SW480 (cell line): ENCODE results near the gene AK4.
"Not testable (repeated sequence)": the region's sequence is repeated elsewhere in the genome, so short reads cannot be mapped to it uniquely, and the experiment has no call there.

ENCODE experiments used
- DNase-seq: peaks from one replicate; pipeline ENCODE4 v3.0.0-alpha.2; 2016; ENCODE audit warnings: low spot score

Gene AK4

GRCh38 chr1:65214340-65215027 lies 66.5 kb downstream of the AK4 start:
- DNase-seq: no peak

GRCh38 chr1:65216989-65217388 lies 69.0 kb downstream of the AK4 start:
- DNase-seq: no peak

GRCh38 chr1:65221638-65222339 lies 73.8 kb downstream of the AK4 start:
- DNase-seq: no peak

- DNase-seq: no peak
These were observed 74.4 kb downstream of the AK4 start for GRCh38 chr1:65222340-65222940.

GRCh38 chr1:65224681-65225091 lies 76.7 kb downstream of the AK4 start:
- no peak for DNase-seq

- no peak for DNase-seq
These were observed 77.2 kb downstream of the AK4 start for GRCh38 chr1:65225179-65225578.

- no peak for DNase-seq
These were observed 81.2 kb downstream of the AK4 start for GRCh38 chr1:65229201-65229600.

GRCh38 chr1:65229754-65230339 lies 81.8 kb downstream of the AK4 start:
- no peak for DNase-seq

- no peak for DNase-seq
These were observed 82.9 kb downstream of the AK4 start for GRCh38 chr1:65230731-65231481.

- DNase-seq: no peak
These were observed 83.8 kb downstream of the AK4 start for GRCh38 chr1:65231718-65232330.

GRCh38 chr1:65232461-65232990 lies 84.5 kb downstream of the AK4 start:
- no peak for DNase-seq

- no peak for DNase-seq
These were observed 85.8 kb downstream of the AK4 start for GRCh38 chr1:65233782-65234181.

- DNase-seq: peak; percentile 6
These were observed 88.1 kb downstream of the AK4 start for GRCh38 chr1:65235867-65236805.

GRCh38 chr1:65237088-65237487 lies 89.1 kb downstream of the AK4 start:
- DNase-seq: not testable (repeated sequence)

- DNase-seq: no peak
These were observed 89.5 kb downstream of the AK4 start for GRCh38 chr1:65237503-65237902.

GRCh38 chr1:65238010-65238409 lies 90.0 kb downstream of the AK4 start:
- no peak for DNase-seq

- no peak for DNase-seq
These were observed 95.5 kb downstream of the AK4 start for GRCh38 chr1:65243491-65243890.

GRCh38 chr1:65245295-65245694 lies 97.3 kb downstream of the AK4 start:
- DNase-seq: no peak

GRCh38 chr1:65247419-65248359 lies 99.7 kb downstream of the AK4 start:
- no peak for DNase-seq
